Stimulated activated CD4-positive, alpha-beta T cell treated with anti-CD3 and anti-CD28 coated beads, TNF-alpha, amount 100 ng/mL, for 4 hours (primary cell): ENCODE measurements around the gene INTS2.
"Not testable (repeated sequence)": the region's sequence is repeated elsewhere in the genome, so short reads cannot be mapped to it uniquely, and the experiment has no call there.

Experiments used
- DNase-seq, 3 experiments: peaks; one replicate each; pipeline ENCODE4 v3.0.0-alpha.2; 2020; ENCODE audit warnings: low read depth in 3 of 3

The INTS2 gene

GRCh38 chr17:61849674-61850073 lies 78.1 kb downstream of the INTS2 start:
- DNase-seq: no peak

GRCh38 chr17:61848896-61849295 lies 78.9 kb downstream of the INTS2 start:
- no peak for DNase-seq

- no peak for DNase-seq
Observed at GRCh38 chr17:61848247-61848646, 79.5 kb downstream of the INTS2 start.

- DNase-seq: no peak
Observed at GRCh38 chr17:61847659-61848058, 80.1 kb downstream of the INTS2 start.

- no peak for DNase-seq
Observed at GRCh38 chr17:61846761-61847375, 80.9 kb downstream of the INTS2 start.

- no peak for DNase-seq
Observed at GRCh38 chr17:61846088-61846487, 81.7 kb downstream of the INTS2 start.

- no peak for DNase-seq
Observed at GRCh38 chr17:61843435-61843834, 84.3 kb downstream of the INTS2 start.

- no peak for DNase-seq
Observed at GRCh38 chr17:61842899-61843298, 84.9 kb downstream of the INTS2 start.

GRCh38 chr17:61839300-61839786 lies 88.4 kb downstream of the INTS2 start:
- no peak for DNase-seq

- peak; percentile 4 to 17 (median 11) for DNase-seq
Observed at GRCh38 chr17:61837175-61838051, 90.4 kb downstream of the INTS2 start.

GRCh38 chr17:61836266-61837174 lies 91.3 kb downstream of the INTS2 start:
- no peak for DNase-seq

GRCh38 chr17:61835606-61836005 lies 92.2 kb downstream of the INTS2 start:
- no peak for DNase-seq

GRCh38 chr17:61834610-61835009 lies 93.2 kb downstream of the INTS2 start:
- DNase-seq: no peak

GRCh38 chr17:61833536-61834193 lies 94.1 kb downstream of the INTS2 start:
- no peak for DNase-seq

GRCh38 chr17:61832463-61832862 lies 95.3 kb downstream of the INTS2 start:
- DNase-seq: no peak

- no peak for DNase-seq
Observed at GRCh38 chr17:61831099-61831498, 96.7 kb downstream of the INTS2 start.

- no peak for DNase-seq
Observed at GRCh38 chr17:61828694-61829093, 99.1 kb downstream of the INTS2 start.

GRCh38 chr17:61827649-61828395 lies 100.0 kb downstream of the INTS2 start:
- no peak for DNase-seq

- not testable (repeated sequence) for DNase-seq
Observed at GRCh38 chr17:61826866-61827265, 100.9 kb downstream of the INTS2 start.

- not testable (repeated sequence) for DNase-seq
Observed at GRCh38 chr17:61826198-61826597, 101.6 kb downstream of the INTS2 start.
